ENCODE measurements around the gene ALOX5AP.

DNA sequence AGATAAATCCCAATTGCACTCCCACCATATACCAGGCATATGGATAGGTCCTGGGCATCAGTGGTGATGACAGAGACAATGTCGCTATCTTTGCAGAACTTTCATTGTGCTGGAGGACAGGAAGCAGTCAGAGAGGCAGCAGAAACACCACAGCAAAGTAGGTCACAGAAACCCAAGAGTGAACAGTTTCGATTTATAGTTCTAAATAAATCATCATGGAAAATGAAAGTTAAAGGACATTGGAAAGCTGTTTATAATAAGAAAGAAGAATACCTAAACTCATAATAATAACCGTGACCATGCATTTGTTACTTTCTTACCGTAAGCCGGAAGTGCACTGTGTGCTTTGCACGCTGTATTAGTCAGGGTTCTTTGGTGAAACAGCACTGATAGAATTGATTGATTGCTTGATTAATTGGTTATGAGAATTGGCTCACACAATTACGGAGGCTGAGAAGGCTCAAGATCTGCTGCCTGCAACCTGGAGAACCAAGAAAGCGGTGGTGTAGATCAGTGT is 38.9 kb downstream of the ALOX5AP start:
- no peak for TF ChIP-seq CTCF (IDR thresholded peaks at IDR 0.05; ENCODE audit: insufficient read depth, low read depth, low read length)
- no peak for TF ChIP-seq EZH2 (IDR thresholded peaks at IDR 0.05; ENCODE audit: insufficient read depth, low read length)

Data from astrocyte (in vitro differentiated cells and primary cell).